ENCODE results near the gene STK25. TPM values are rescaled to one million over a fixed set of nuclear protein-coding genes. Genes with fewer than 3 reads are reported as not detected.

The STK25 gene
- total RNA-seq, 1 experiment from 2014 or later: 79.5 TPM

DNA sequence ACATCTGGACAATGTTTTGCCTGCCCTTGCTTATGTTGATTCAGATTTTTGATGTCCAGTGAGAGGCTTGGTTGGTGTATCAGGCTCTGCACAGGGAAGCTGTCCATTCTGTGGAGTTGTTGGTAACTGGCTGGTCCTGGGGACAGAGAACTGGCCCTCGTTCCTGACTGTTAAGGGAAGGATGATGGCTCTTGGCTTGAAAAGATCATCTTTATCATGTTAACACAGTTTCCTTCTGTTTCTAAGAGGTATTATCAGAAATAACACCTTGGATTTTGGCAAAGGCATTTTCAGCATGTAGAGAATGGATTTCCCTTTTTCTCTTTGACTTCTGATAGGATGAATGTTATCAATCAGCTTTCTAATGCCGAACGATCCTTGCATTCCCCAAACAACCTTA, 19.3 kb downstream of the STK25 start:
- no peaks in the 10 kb centered on the region for H4K20me1 ChIP-seq (ENCODE audit: insufficient read depth, low read depth, low read length)
- no peaks in the 10 kb centered on the region for H3K27me3 ChIP-seq (ENCODE audit: low read length)
- H3K79me2 ChIP-seq (ENCODE audit: low read length): no peaks in the 10 kb centered on the region
- no peaks in the 10 kb centered on the region for H3K9me2 ChIP-seq (replicated peaks; ENCODE audit: insufficient read depth, low read length)
- H3K4me2 ChIP-seq (ENCODE audit: low read depth, low read length, poor library complexity, severe bottlenecking): no peak overlapping the region
- H3K9me3 ChIP-seq (ENCODE audit: low read length): no peaks in the 10 kb centered on the region
- H3K36me3 ChIP-seq (ENCODE audit: insufficient read depth, low read length): no peaks in the 10 kb centered on the region
- H3K4me3 ChIP-seq (ENCODE audit: low read length): no peak overlapping the region
- H2AFZ ChIP-seq (ENCODE audit: low read length): no peak overlapping the region
- no peaks in the 10 kb centered on the region for H3K4me1 ChIP-seq (ENCODE audit: low read length)
- H3K27ac ChIP-seq (ENCODE audit: low read length): no peak overlapping the region
- no peak overlapping the region for H3K9ac ChIP-seq (ENCODE audit: low read length)
- no peak for DNase-seq

GRCh38 chr2:241485172-241485911, 23.0 kb downstream of the STK25 start:
- H3K9me2 ChIP-seq (replicated peaks; ENCODE audit: insufficient read depth, low read length): no peaks in the 10 kb centered on the region
- H4K20me1 ChIP-seq (ENCODE audit: insufficient read depth, low read depth, low read length): no peaks in the 10 kb centered on the region
- DNase-seq: no peak
- H2AFZ ChIP-seq (ENCODE audit: low read length): no peak overlapping the region
- no peak overlapping the region for H3K4me2 ChIP-seq (ENCODE audit: low read depth, low read length, poor library complexity, severe bottlenecking)
- no peaks in the 10 kb centered on the region for H3K79me2 ChIP-seq (ENCODE audit: low read length)
- H3K36me3 ChIP-seq (ENCODE audit: insufficient read depth, low read length): no peaks in the 10 kb centered on the region
- H3K9ac ChIP-seq (ENCODE audit: low read length): no peak overlapping the region
- H3K4me3 ChIP-seq (ENCODE audit: low read length): no peak overlapping the region
- no peaks in the 10 kb centered on the region for H3K4me1 ChIP-seq (ENCODE audit: low read length)
- H3K9me3 ChIP-seq (ENCODE audit: low read length): no peaks in the 10 kb centered on the region
- H3K27me3 ChIP-seq (ENCODE audit: low read length): no peaks in the 10 kb centered on the region
- no peak overlapping the region for H3K27ac ChIP-seq (ENCODE audit: low read length)

DNA sequence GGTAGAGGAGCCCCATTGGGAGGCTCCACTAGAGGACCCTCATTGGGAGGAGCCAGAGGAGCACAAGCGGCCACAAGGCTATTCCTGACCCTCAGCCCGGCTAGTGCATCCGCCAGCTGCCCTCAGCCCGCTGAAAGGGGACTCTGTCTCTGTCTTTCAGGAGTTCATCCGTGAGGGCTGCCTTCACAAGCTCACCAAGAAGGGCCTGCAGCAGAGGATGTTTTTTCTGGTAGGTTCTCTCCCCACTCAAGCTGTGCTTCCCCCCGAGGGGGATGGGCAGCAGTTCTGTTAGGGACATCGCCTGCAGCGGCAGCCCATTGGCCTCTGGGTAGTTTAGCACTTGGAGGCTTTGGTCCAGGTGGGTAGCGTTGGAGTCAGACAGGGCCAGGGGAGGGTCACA, 25.1 kb downstream of the STK25 start:
- Histone ChIP-seq H3K79me2 (ENCODE audit: low read length) (no peaks in the 10 kb centered on the region), H3K4me3 (ENCODE audit: low read length) (no peak overlapping the region), H3K9me2 (replicated peaks; ENCODE audit: insufficient read depth, low read length) (no peaks in the 10 kb centered on the region), H2AFZ (ENCODE audit: low read length) (no peak overlapping the region), H3K9me3 (ENCODE audit: low read length) (no peaks in the 10 kb centered on the region), H3K36me3 (ENCODE audit: insufficient read depth, low read length) (no peaks in the 10 kb centered on the region), H3K4me1 (ENCODE audit: low read length) (no peaks in the 10 kb centered on the region), H3K27ac (ENCODE audit: low read length) (no peak overlapping the region), H3K9ac (ENCODE audit: low read length) (no peak overlapping the region), H3K27me3 (ENCODE audit: low read length) (no peaks in the 10 kb centered on the region), H3K4me2 (ENCODE audit: low read depth, low read length, poor library complexity, severe bottlenecking) (no peak overlapping the region), H4K20me1 (ENCODE audit: insufficient read depth, low read depth, low read length) (no peaks in the 10 kb centered on the region)
- DNase-seq: no peak

DNA sequence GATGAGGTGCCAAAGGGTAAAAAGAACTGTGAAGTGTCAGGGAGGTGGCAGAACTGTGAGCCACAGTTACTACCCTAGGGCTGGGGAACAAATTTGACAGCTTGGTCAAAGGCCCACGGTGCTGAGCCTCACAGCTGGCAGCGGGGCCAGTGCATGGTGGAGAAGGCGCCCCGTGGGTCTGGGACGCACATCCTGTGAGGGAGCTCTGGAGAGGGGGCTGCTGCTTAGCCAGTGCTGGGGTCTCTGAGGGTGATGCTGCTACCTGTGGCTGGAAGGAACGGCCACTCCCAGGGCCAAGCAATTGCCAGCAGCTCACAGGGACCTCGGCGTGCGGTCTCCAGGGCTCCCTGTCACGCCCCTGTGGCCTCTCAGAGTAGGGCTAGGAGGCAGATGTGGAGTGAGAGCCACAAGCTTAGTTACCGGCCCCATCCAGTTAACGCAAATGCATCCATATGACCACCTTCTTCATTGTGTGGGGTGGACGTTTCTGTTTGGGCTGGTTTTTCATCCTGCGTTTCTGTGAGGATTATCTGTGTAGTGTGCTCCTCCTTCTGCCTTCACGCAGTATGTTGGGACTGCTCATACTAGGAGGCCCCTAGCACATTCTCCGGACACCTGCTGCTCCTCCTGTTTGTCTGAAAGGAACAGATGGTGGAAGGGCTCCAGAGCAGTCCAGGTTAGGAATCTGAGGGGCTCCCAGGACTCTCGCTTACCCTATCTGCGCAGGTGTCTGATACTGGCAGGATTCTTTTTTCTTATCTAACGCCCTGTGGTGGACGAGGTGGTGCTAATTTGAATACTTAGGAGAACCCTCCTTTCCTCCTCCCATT, 26.0 kb downstream of the STK25 start:
- no peaks in the 10 kb centered on the region for H3K27me3 ChIP-seq (ENCODE audit: low read length)
- H3K9me3 ChIP-seq (ENCODE audit: low read length): no peaks in the 10 kb centered on the region
- no peak overlapping the region for H3K9ac ChIP-seq (ENCODE audit: low read length)
- H3K4me3 ChIP-seq (ENCODE audit: low read length): no peak overlapping the region
- no peak for DNase-seq
- H3K4me2 ChIP-seq (ENCODE audit: low read depth, low read length, poor library complexity, severe bottlenecking): no peak overlapping the region
- no peaks in the 10 kb centered on the region for H3K36me3 ChIP-seq (ENCODE audit: insufficient read depth, low read length)
- no peaks in the 10 kb centered on the region for H4K20me1 ChIP-seq (ENCODE audit: insufficient read depth, low read depth, low read length)
- no peaks in the 10 kb centered on the region for H3K9me2 ChIP-seq (replicated peaks; ENCODE audit: insufficient read depth, low read length)
- H3K27ac ChIP-seq (ENCODE audit: low read length): no peak overlapping the region
- no peaks in the 10 kb centered on the region for H3K4me1 ChIP-seq (ENCODE audit: low read length)
- no peaks in the 10 kb centered on the region for H3K79me2 ChIP-seq (ENCODE audit: low read length)
- no peak overlapping the region for H2AFZ ChIP-seq (ENCODE audit: low read length)

GRCh38 chr2:241481687-241482086, 26.7 kb downstream of the STK25 start:
- Histone ChIP-seq H3K36me3 (ENCODE audit: insufficient read depth, low read length) (no peaks in the 10 kb centered on the region), H3K79me2 (ENCODE audit: low read length) (no peaks in the 10 kb centered on the region), H3K9ac (ENCODE audit: low read length) (no peak overlapping the region), H3K27me3 (ENCODE audit: low read length) (no peaks in the 10 kb centered on the region), H3K4me2 (ENCODE audit: low read depth, low read length, poor library complexity, severe bottlenecking) (no peak overlapping the region), H3K4me3 (ENCODE audit: low read length) (no peak overlapping the region), H3K27ac (ENCODE audit: low read length) (no peak overlapping the region), H3K9me3 (ENCODE audit: low read length) (no peaks in the 10 kb centered on the region), H3K9me2 (replicated peaks; ENCODE audit: insufficient read depth, low read length) (no peaks in the 10 kb centered on the region), H4K20me1 (ENCODE audit: insufficient read depth, low read depth, low read length) (no peaks in the 10 kb centered on the region), H3K4me1 (ENCODE audit: low read length) (no peaks in the 10 kb centered on the region), H2AFZ (ENCODE audit: low read length) (no peak overlapping the region)
- DNase-seq: no peak

GRCh38 chr2:241479026-241479898, 29.1 kb downstream of the STK25 start:
- no peaks in the 10 kb centered on the region for H3K9me3 ChIP-seq (ENCODE audit: low read length)
- DNase-seq: no peak
- H3K4me1 ChIP-seq (ENCODE audit: low read length): no peaks in the 10 kb centered on the region
- H3K79me2 ChIP-seq (ENCODE audit: low read length): no peaks in the 10 kb centered on the region
- no peaks in the 10 kb centered on the region for H3K27me3 ChIP-seq (ENCODE audit: low read length)
- H3K9me2 ChIP-seq (replicated peaks; ENCODE audit: insufficient read depth, low read length): no peaks in the 10 kb centered on the region
- H3K9ac ChIP-seq (ENCODE audit: low read length): no peak overlapping the region
- no peaks in the 10 kb centered on the region for H3K36me3 ChIP-seq (ENCODE audit: insufficient read depth, low read length)
- H2AFZ ChIP-seq (ENCODE audit: low read length): no peak overlapping the region
- no peak overlapping the region for H3K27ac ChIP-seq (ENCODE audit: low read length)
- H3K4me3 ChIP-seq (ENCODE audit: low read length): no peak overlapping the region
- no peak overlapping the region for H3K4me2 ChIP-seq (ENCODE audit: low read depth, low read length, poor library complexity, severe bottlenecking)
- no peaks in the 10 kb centered on the region for H4K20me1 ChIP-seq (ENCODE audit: insufficient read depth, low read depth, low read length)

DNA sequence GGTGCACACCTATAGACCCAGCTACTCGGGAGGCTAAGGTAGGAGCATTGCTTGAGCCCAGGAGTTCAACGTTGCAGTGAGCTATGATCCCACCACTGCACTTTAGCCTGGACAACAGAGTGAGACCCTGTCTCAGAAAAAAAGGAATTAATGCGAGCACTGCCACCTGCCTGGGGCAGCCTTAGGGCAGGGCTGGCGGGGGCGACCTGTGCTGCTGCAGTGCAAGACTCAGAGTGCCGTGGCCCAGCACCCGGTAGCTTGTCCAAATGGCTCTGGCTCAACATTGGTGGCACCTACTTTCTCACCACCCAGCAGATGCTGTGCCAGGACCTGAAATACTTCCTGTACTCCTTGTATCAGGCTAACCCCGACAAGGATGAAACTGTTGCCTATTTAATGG, 30.2 kb downstream of the STK25 start:
- H3K4me3 ChIP-seq (ENCODE audit: low read length): no peak overlapping the region
- H3K9me2 ChIP-seq (replicated peaks; ENCODE audit: insufficient read depth, low read length): no peaks in the 10 kb centered on the region
- no peak overlapping the region for H3K27ac ChIP-seq (ENCODE audit: low read length)
- no peaks in the 10 kb centered on the region for H3K4me1 ChIP-seq (ENCODE audit: low read length)
- no peaks in the 10 kb centered on the region for H3K36me3 ChIP-seq (ENCODE audit: insufficient read depth, low read length)
- DNase-seq: no peak
- no peak overlapping the region for H2AFZ ChIP-seq (ENCODE audit: low read length)
- H3K4me2 ChIP-seq (ENCODE audit: low read depth, low read length, poor library complexity, severe bottlenecking): no peak overlapping the region
- H3K27me3 ChIP-seq (ENCODE audit: low read length): no peaks in the 10 kb centered on the region
- no peaks in the 10 kb centered on the region for H3K79me2 ChIP-seq (ENCODE audit: low read length)
- H4K20me1 ChIP-seq (ENCODE audit: insufficient read depth, low read depth, low read length): no peaks in the 10 kb centered on the region
- H3K9me3 ChIP-seq (ENCODE audit: low read length): no peaks in the 10 kb centered on the region
- no peak overlapping the region for H3K9ac ChIP-seq (ENCODE audit: low read length)

GRCh38 chr2:241475267-241475666, 33.1 kb downstream of the STK25 start:
- Histone ChIP-seq H3K9me2 (replicated peaks; ENCODE audit: insufficient read depth, low read length) (no peaks in the 10 kb centered on the region), H4K20me1 (ENCODE audit: insufficient read depth, low read depth, low read length) (no peaks in the 10 kb centered on the region), H2AFZ (ENCODE audit: low read length) (no peak overlapping the region), H3K9me3 (ENCODE audit: low read length) (no peaks in the 10 kb centered on the region), H3K4me2 (ENCODE audit: low read depth, low read length, poor library complexity, severe bottlenecking) (no peak overlapping the region), H3K4me1 (ENCODE audit: low read length) (no peaks in the 10 kb centered on the region), H3K27me3 (ENCODE audit: low read length) (no peaks in the 10 kb centered on the region), H3K79me2 (ENCODE audit: low read length) (no peaks in the 10 kb centered on the region), H3K27ac (ENCODE audit: low read length) (no peak overlapping the region), H3K9ac (ENCODE audit: low read length) (no peak overlapping the region), H3K36me3 (ENCODE audit: insufficient read depth, low read length) (no peaks in the 10 kb centered on the region), H3K4me3 (ENCODE audit: low read length) (no peak overlapping the region)
- DNase-seq: no peak
